ENCODE results near the gene GDAP1L1. TPM values are rescaled to one million over a fixed set of nuclear protein-coding genes. Genes with fewer than 3 reads are reported as not detected.
A peak's percentile ranks its signal among the peaks of the same experiment; 100 is the strongest.

Gene GDAP1L1
- not detected for total RNA-seq

GRCh38 chr20:44247131-44247571 lies at the start of gene GDAP1L1:
Gene GDAP1L1, plus strand, starts transcription at chr20:44247308. Its CDS starts 27 bp downstream, at chr20:44247335.
- H3K4me3 ChIP-seq: no peak within 1 kb of the TSS
- no peaks in the 10 kb centered on the region for H3K9me3 ChIP-seq
- no peak for TF ChIP-seq CTCF (IDR thresholded peaks at IDR 0.05)
- H3K4me1 ChIP-seq: no peaks in the 10 kb centered on the region
- WGBS, 2 donors: 28 to 55% methylated on average over 12 to 28 of the region's 32 CpGs
- intact Hi-C loops (cut with DNase I): no loop called here
- peak in 2 of 4 donors; percentile 13 to 16 for DNase-seq
- no peaks in the 10 kb centered on the region for H3K36me3 ChIP-seq (replicated peaks in 1 of 2; ENCODE audit: insufficient read depth in 1 of 2, low read depth in 2 of 2)
- no peak for ATAC-seq
- H3K27ac ChIP-seq: no peak within 1 kb of the TSS
- no peaks in the 10 kb centered on the region for H3K27me3 ChIP-seq

- no peak overlapping the region for H3K4me3 ChIP-seq
- no peaks in the 10 kb centered on the region for H3K9me3 ChIP-seq
- 88 to 97% methylated on average over 4 of the region's 4 CpGs for WGBS, 2 donors
- peaks cover 10% of the 10 kb centered on the region for H3K4me1 ChIP-seq
- peaks cover 5 to 35% of the 10 kb centered on the region in 2 donors for H3K36me3 ChIP-seq (replicated peaks in 1 of 2; ENCODE audit: insufficient read depth in 1 of 2, low read depth in 2 of 2)
- ATAC-seq (no peak), DNase-seq (no peak)
- TF ChIP-seq CTCF (IDR thresholded peaks at IDR 0.05): no peak
- no peak overlapping the region for H3K27ac ChIP-seq
- intact Hi-C loops (cut with DNase I): no loop called here
- no peaks in the 10 kb centered on the region for H3K27me3 ChIP-seq
Observed at GRCh38 chr20:44198872-44199271, 48.2 kb upstream of the GDAP1L1 start.

GRCh38 chr20:44199877-44200276 lies 47.2 kb upstream of the GDAP1L1 start:
- 90 to 94% methylated on average over 1 to 4 of the region's 4 CpGs for WGBS, 2 donors
- Histone ChIP-seq H3K36me3 (replicated peaks in 1 of 2; ENCODE audit: insufficient read depth in 1 of 2, low read depth in 2 of 2) (peaks cover 5 to 35% of the 10 kb centered on the region in 2 donors), H3K27ac (no peak overlapping the region), H3K4me3 (no peak overlapping the region), H3K9me3 (no peaks in the 10 kb centered on the region), H3K4me1 (peaks cover 18% of the 10 kb centered on the region), H3K27me3 (no peaks in the 10 kb centered on the region)
- no peak for TF ChIP-seq POLR2A (IDR thresholded peaks at IDR 0.05)
- no peak for TF ChIP-seq CTCF (IDR thresholded peaks at IDR 0.05)
- DNase-seq: no peak
- intact Hi-C loops (cut with DNase I): no loop called here
- no peak for ATAC-seq

GRCh38 chr20:44200371-44200770 lies 46.7 kb upstream of the GDAP1L1 start:
- TF ChIP-seq POLR2A (IDR thresholded peaks at IDR 0.05): no peak
- TF ChIP-seq CTCF (IDR thresholded peaks at IDR 0.05): no peak
- DNase-seq (no peak), ATAC-seq (no peak)
- 75 to 84% methylated on average over 4 of the region's 4 CpGs for WGBS, 2 donors
- H3K36me3 ChIP-seq (replicated peaks in 1 of 2; ENCODE audit: insufficient read depth in 1 of 2, low read depth in 2 of 2): peaks cover 5 to 36% of the 10 kb centered on the region in 2 donors
- H3K27ac ChIP-seq: no peak overlapping the region
- H3K4me3 ChIP-seq: no peak overlapping the region
- H3K9me3 ChIP-seq: no peaks in the 10 kb centered on the region
- intact Hi-C loops (cut with DNase I): no loop called here
- no peaks in the 10 kb centered on the region for H3K27me3 ChIP-seq
- H3K4me1 ChIP-seq: peaks cover 21% of the 10 kb centered on the region

- Histone ChIP-seq H3K4me1 (peaks cover 21% of the 10 kb centered on the region), H3K27me3 (no peaks in the 10 kb centered on the region), H3K27ac (no peak overlapping the region), H3K9me3 (no peaks in the 10 kb centered on the region), H3K36me3 (replicated peaks in 1 of 2; ENCODE audit: insufficient read depth in 1 of 2, low read depth in 2 of 2) (peaks cover 5 to 38% of the 10 kb centered on the region in 2 donors), H3K4me3 (no peak overlapping the region)
- intact Hi-C loops (cut with DNase I): no loop called here
- WGBS, 2 donors: 64 to 85% methylated on average over 2 of the region's 2 CpGs
- ATAC-seq (no peak), DNase-seq (no peak)
- no peak for TF ChIP-seq CTCF (IDR thresholded peaks at IDR 0.05)
- no peak for TF ChIP-seq POLR2A (IDR thresholded peaks at IDR 0.05)
Observed at GRCh38 chr20:44200983-44201382, 46.1 kb upstream of the GDAP1L1 start.

All from body of pancreas (tissue), 4 donors.